H9 (cell line): Measurements from ENCODE around the gene IGFBP7. TPM values are rescaled to one million over a fixed set of nuclear protein-coding genes. Genes with fewer than 3 reads are reported as not detected.

Experiments used
- DNase-seq: peaks from one replicate; pipeline ENCODE4 v3.0.0-alpha.2; 2017
- H2AFZ ChIP-seq: one replicate; pipeline ENCODE4 v1.6.1; 2013; ENCODE audit warnings: mild to moderate bottlenecking, low read length, control low read depth, moderate library complexity
- H2AK5ac ChIP-seq: 2 replicates; pipeline ENCODE4 v1.6.1; 2013; ENCODE audit warnings: low read length, control low read depth, mixed read lengths; ENCODE audit not compliant: insufficient read length
- H2BK120ac ChIP-seq: one replicate; pipeline ENCODE4 v1.6.1; 2013; ENCODE audit warnings: low read depth, mild to moderate bottlenecking, low read length, control low read depth, inconsistent platforms; ENCODE audit not compliant: poor library complexity, severe bottlenecking
- H2BK12ac ChIP-seq: 2 replicates; pipeline ENCODE4 v1.6.1; 2013; ENCODE audit warnings: low read length, control low read depth, mixed read lengths, low read depth; ENCODE audit not compliant: insufficient read length
- H2BK15ac ChIP-seq: 2 replicates; pipeline ENCODE4 v1.6.1; 2013; ENCODE audit warnings: low read depth, low read length, control low read depth
- H2BK20ac ChIP-seq: one replicate; pipeline ENCODE4 v1.6.1; 2013; ENCODE audit warnings: low read depth, mild to moderate bottlenecking, low read length, control low read depth, inconsistent platforms; ENCODE audit not compliant: poor library complexity, severe bottlenecking
- H2BK5ac ChIP-seq: 2 replicates; pipeline ENCODE4 v1.6.1; 2013; ENCODE audit warnings: low read length, control low read depth, mixed read lengths; ENCODE audit not compliant: insufficient read length
- H3K14ac ChIP-seq: 2 replicates; pipeline ENCODE4 v1.6.1; 2013; ENCODE audit warnings: low read length, control low read depth; ENCODE audit not compliant: insufficient read depth
- H3K18ac ChIP-seq: 2 replicates; pipeline ENCODE4 v1.6.1; 2013; ENCODE audit warnings: low read depth, mild to moderate bottlenecking, mixed read lengths, low read length, control low read depth; ENCODE audit not compliant: insufficient read length
- H3K23ac ChIP-seq: 2 replicates; pipeline ENCODE4 v1.6.1; 2013; ENCODE audit warnings: low read length, control low read depth, mixed read lengths, low read depth; ENCODE audit not compliant: insufficient read length
- H3K23me2 ChIP-seq: 2 replicates; pipeline ENCODE4 v1.6.1; 2013; ENCODE audit warnings: low read depth, mild to moderate bottlenecking, mixed read lengths, low read length, control low read depth; ENCODE audit not compliant: insufficient read length, poor library complexity, severe bottlenecking
- H3K27ac ChIP-seq: 2 replicates; pipeline ENCODE4 v1.5.1; 2013; ENCODE audit warnings: low read length, control low read depth, mixed read lengths, low read depth; ENCODE audit not compliant: insufficient read length
- H3K27me3 ChIP-seq: 2 replicates; pipeline ENCODE4 v1.6.1; 2013; ENCODE audit warnings: low read length, control low read depth, inconsistent platforms; ENCODE audit not compliant: insufficient read depth
- H3K4ac ChIP-seq: 2 replicates; pipeline ENCODE4 v1.6.1; 2013; ENCODE audit warnings: low read depth, mild to moderate bottlenecking, control low read depth, inconsistent platforms, low read length, moderate library complexity
- H3K4me1 ChIP-seq: 2 replicates; pipeline ENCODE4 v1.6.1; 2013; ENCODE audit warnings: low read length, control low read depth, inconsistent platforms; ENCODE audit not compliant: insufficient read depth
- H3K4me2 ChIP-seq: 2 replicates; pipeline ENCODE4 v1.6.1; 2013; ENCODE audit warnings: low read length, control low read depth, mixed read lengths; ENCODE audit not compliant: insufficient read length, insufficient read depth
- H3K56ac ChIP-seq: 2 replicates; pipeline ENCODE4 v1.6.1; 2013; ENCODE audit warnings: low read depth, mild to moderate bottlenecking, mixed read lengths, low read length, control low read depth; ENCODE audit not compliant: insufficient read length
- H3K79me1 ChIP-seq: 2 replicates; pipeline ENCODE4 v1.6.1; 2013; ENCODE audit warnings: low read depth, mild to moderate bottlenecking, moderate library complexity, low read length, control low read depth, inconsistent platforms; ENCODE audit not compliant: insufficient read depth, poor library complexity, severe bottlenecking
- H3K79me2 ChIP-seq: 2 replicates; pipeline ENCODE4 v1.6.1; 2013; ENCODE audit warnings: low read length, control low read depth, inconsistent platforms; ENCODE audit not compliant: insufficient read depth
- H3K9ac ChIP-seq: 2 replicates; pipeline ENCODE4 v1.6.1; 2013; ENCODE audit warnings: low read length, control low read depth, mixed read lengths; ENCODE audit not compliant: insufficient read length; ENCODE audit errors: extremely low read depth
- H3K9me3 ChIP-seq: one replicate; pipeline ENCODE4 v1.6.1; 2013; ENCODE audit warnings: low read depth, low read length, inconsistent platforms; ENCODE audit not compliant: control insufficient read depth
- H3T11ph ChIP-seq: one replicate; pipeline ENCODE4 v1.6.1; 2013; ENCODE audit warnings: mild to moderate bottlenecking, low read length, control low read depth, inconsistent platforms
- H4K20me1 ChIP-seq: one replicate; pipeline ENCODE4 v1.6.1; 2013; ENCODE audit not compliant: control insufficient read depth, insufficient read length, insufficient read depth
- H4K5ac ChIP-seq: 2 replicates; pipeline ENCODE4 v1.6.1; 2013; ENCODE audit warnings: low read depth, mild to moderate bottlenecking, mixed read lengths, low read length, control low read depth; ENCODE audit not compliant: insufficient read length
- H4K8ac ChIP-seq: replicated peaks from 2 replicates; pipeline ENCODE4 v1.6.1; 2013; ENCODE audit warnings: low read length, control low read depth, mixed read lengths, low read depth; ENCODE audit not compliant: insufficient read length
- H4K91ac ChIP-seq: 2 replicates; pipeline ENCODE4 v1.6.1; 2013; ENCODE audit warnings: low read depth, mild to moderate bottlenecking, moderate library complexity, mixed read lengths, low read length, control low read depth; ENCODE audit not compliant: insufficient read length
- H3K27ac Mint-ChIP-seq, 3 experiments: 2 replicates in 2 of 3; 3 replicates in 1 of 3; pipeline ENCODE4 v1.8.0; 2020 to 2021; ENCODE audit warnings: mixed read lengths in 3 of 3, mild to moderate bottlenecking in 1 of 3, moderate library complexity in 1 of 3
- H3K27me3 Mint-ChIP-seq: 2 replicates; pipeline ENCODE4 v1.8.0; 2021; ENCODE audit warnings: low read depth, mild to moderate bottlenecking, moderate library complexity, mixed read lengths
- H3K36me3 Mint-ChIP-seq, 3 experiments: 2 replicates in 2 of 3; 3 replicates in 1 of 3; pipeline ENCODE4 v1.8.0; 2020 to 2021; ENCODE audit warnings: low read depth in 3 of 3, mixed read lengths in 3 of 3; ENCODE audit not compliant: insufficient read depth in 1 of 3
- H3K4me1 Mint-ChIP-seq, 2 experiments: 2 replicates each; pipeline ENCODE4 v1.8.0; 2020; ENCODE audit warnings: mixed read lengths in 2 of 2
- H3K4me3 Mint-ChIP-seq, 2 experiments: 2 replicates in 1 of 2; 3 replicates in 1 of 2; pipeline ENCODE4 v1.8.0; 2020 to 2021; ENCODE audit warnings: mild to moderate bottlenecking in 2 of 2, mixed read lengths in 2 of 2, moderate library complexity in 1 of 2
- H3K9me3 Mint-ChIP-seq, 2 experiments: 2 replicates in 1 of 2; 3 replicates in 1 of 2; pipeline ENCODE4 v1.8.0; 2020; ENCODE audit warnings: mild to moderate bottlenecking in 2 of 2, mixed read lengths in 2 of 2, moderate library complexity in 1 of 2
- WGBS: extraction: QIAGEN DNeasy Blood & Tissue Kit; methylation state at CpG from one replicate; pipeline ENCODE4 v1.1.7; 2013; ENCODE audit warnings: missing lambda C conversion rate, low lambda C conversion rate, mixed read lengths; ENCODE audit not compliant: insufficient read length; ENCODE audit errors: extremely low coverage; 5-methylcytosine and 5-hydroxymethylcytosine counted together
- total RNA-seq: library from RNA; stranded (reverse); gene quantifications from 2 replicates; pipeline ENCODE4 v1.2.1, GENCODE V29; 2021
- TF ChIP-seq, protein P1 (sequence below): fragments of 200-600 bp; sonication (generic); conservative IDR thresholded peaks from 3 replicates; pipeline ENCODE4 v1.8.0; 2021; ENCODE audit warnings: antibody characterized with exemption, mild to moderate bottlenecking

IGFBP7 gene
- total RNA-seq, 1 experiment from 2014 or later = 0.37 TPM

DNA sequence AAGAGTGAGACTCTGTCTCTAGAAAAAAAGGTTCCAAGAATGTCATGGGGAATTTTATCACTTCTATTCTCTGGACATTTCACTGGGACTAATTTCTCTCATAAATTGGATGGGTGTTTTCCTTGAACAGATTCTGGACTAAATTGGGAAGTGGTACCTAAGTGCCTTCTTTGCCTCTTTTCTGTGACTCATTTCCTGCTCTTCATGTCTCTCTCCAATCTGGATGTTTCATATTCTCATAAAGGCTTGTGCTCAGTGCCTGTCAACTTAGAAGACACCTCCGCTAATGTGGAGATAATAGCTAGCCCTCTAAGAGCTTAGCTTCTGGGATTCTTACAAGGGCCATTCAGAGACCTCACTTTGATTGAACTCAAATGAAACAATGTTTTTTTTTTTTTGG lies 38.0 kb upstream of the IGFBP7 start:
- H4K91ac ChIP-seq = no peak overlapping the region
- no peak overlapping the region for H2AFZ ChIP-seq
- H2BK20ac ChIP-seq = no peak overlapping the region
- no CpG with 5 or more reads among the region's 1 CpG for WGBS
- no peaks in the 10 kb centered on the region for H3K23me2 ChIP-seq
- H2BK15ac ChIP-seq = no peak overlapping the region
- H3K9ac ChIP-seq = no peak overlapping the region
- no peaks in the 10 kb centered on the region for H3K27me3 ChIP-seq
- H3K23ac ChIP-seq = no peak overlapping the region
- Mint-ChIP-seq H3K9me3 (no peaks in the 10 kb centered on the region), H3K27me3 (peaks cover 39% of the 10 kb centered on the region), H3K4me1 (no peaks in the 10 kb centered on the region), H3K27ac (no peak overlapping the region), H3K4me3 (no peak overlapping the region), H3K36me3 (no peaks in the 10 kb centered on the region; a peak in 1 of 7 replicates)
- H3K9me3 ChIP-seq = no peaks in the 10 kb centered on the region
- no peak overlapping the region for H3K4me2 ChIP-seq
- no peaks in the 10 kb centered on the region; the same call in 1 of the 2 replicates for H3K4me1 ChIP-seq
- no peak overlapping the region for H3K27ac ChIP-seq
- no peak overlapping the region for H3K14ac ChIP-seq
- no peak overlapping the region for H3K18ac ChIP-seq
- no peak for DNase-seq
- no peak overlapping the region for H4K8ac ChIP-seq
- no peaks in the 10 kb centered on the region for H4K20me1 ChIP-seq
- H3K79me1 ChIP-seq = no peaks in the 10 kb centered on the region
- no peak overlapping the region for H4K5ac ChIP-seq
- H2BK5ac ChIP-seq = no peak overlapping the region
- no peak overlapping the region for H3T11ph ChIP-seq
- no peak overlapping the region for H2AK5ac ChIP-seq
- no peaks in the 10 kb centered on the region for H3K79me2 ChIP-seq
- TF ChIP-seq, protein P1, sequence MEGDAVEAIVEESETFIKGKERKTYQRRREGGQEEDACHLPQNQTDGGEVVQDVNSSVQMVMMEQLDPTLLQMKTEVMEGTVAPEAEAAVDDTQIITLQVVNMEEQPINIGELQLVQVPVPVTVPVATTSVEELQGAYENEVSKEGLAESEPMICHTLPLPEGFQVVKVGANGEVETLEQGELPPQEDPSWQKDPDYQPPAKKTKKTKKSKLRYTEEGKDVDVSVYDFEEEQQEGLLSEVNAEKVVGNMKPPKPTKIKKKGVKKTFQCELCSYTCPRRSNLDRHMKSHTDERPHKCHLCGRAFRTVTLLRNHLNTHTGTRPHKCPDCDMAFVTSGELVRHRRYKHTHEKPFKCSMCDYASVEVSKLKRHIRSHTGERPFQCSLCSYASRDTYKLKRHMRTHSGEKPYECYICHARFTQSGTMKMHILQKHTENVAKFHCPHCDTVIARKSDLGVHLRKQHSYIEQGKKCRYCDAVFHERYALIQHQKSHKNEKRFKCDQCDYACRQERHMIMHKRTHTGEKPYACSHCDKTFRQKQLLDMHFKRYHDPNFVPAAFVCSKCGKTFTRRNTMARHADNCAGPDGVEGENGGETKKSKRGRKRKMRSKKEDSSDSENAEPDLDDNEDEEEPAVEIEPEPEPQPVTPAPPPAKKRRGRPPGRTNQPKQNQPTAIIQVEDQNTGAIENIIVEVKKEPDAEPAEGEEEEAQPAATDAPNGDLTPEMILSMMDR = no peak
- H2BK12ac ChIP-seq = no peak overlapping the region
- no peak overlapping the region for H2BK120ac ChIP-seq
- H3K4ac ChIP-seq = no peak overlapping the region
- no peak overlapping the region for H3K56ac ChIP-seq
